Hematopoietic multipotent progenitor cell treated with erythropoietin and hydrocortisone succinate and interleukin-3 and kit ligand, for 4 days (in vitro differentiated cells): Measurements from ENCODE around the gene BCORL1.
A peak's percentile ranks its signal among the peaks of the same experiment; 100 is the strongest.

Experiments used
- DNase-seq: peaks from one replicate; pipeline ENCODE4 v3.0.0-alpha.2; 2015

BCORL1 gene

DNA sequence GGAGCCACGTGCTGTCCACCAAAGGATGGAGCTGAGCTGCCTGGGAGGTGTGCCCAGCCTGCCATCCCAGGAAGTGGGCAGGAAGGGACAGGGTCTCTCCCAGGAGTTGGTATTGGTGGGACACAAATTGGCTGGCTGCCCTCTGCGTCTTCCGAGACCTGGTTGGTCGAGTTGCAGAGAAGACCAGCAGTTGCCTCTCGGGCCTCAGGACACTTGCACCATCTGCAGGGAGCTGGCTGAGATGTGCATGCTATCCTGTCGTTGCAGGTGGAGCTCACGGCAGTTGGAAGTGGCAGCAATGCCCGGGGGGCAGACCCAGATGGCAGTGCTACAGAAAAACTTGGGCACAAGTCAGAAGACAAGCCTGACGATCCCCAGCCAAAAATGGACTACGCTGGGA, 30.2 kb downstream of the BCORL1 start:
- no peak for DNase-seq

DNA sequence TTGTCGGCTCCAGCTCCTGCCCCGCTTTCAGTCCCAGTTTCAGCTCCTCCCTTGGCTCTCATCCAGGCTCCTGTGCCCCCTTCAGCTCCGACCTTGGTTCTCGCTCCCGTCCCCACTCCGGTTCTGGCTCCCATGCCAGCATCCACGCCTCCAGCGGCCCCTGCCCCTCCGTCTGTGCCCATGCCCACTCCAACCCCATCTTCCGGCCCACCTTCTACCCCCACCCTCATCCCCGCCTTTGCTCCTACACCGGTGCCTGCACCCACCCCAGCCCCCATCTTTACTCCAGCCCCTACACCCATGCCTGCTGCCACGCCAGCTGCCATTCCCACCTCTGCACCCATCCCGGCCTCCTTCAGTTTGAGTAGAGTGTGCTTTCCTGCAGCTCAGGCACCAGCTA, 31.2 kb downstream of the BCORL1 start:
- no peak for DNase-seq

DNA sequence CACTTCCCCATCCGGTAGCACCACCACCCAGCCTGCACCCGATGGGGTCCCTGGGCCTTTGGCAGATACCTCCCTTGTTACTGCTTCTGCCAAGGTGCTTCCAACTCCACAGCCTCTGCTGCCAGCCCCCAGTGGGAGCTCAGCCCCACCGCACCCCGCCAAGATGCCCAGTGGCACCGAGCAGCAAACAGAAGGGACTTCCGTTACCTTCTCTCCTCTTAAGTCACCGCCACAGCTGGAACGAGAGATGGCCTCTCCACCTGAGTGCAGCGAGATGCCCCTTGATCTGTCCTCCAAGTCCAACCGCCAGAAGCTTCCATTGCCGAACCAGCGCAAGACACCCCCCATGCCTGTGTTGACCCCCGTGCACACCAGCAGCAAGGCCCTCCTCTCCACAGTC, 31.9 kb downstream of the BCORL1 start:
- DNase-seq: no peak

DNA sequence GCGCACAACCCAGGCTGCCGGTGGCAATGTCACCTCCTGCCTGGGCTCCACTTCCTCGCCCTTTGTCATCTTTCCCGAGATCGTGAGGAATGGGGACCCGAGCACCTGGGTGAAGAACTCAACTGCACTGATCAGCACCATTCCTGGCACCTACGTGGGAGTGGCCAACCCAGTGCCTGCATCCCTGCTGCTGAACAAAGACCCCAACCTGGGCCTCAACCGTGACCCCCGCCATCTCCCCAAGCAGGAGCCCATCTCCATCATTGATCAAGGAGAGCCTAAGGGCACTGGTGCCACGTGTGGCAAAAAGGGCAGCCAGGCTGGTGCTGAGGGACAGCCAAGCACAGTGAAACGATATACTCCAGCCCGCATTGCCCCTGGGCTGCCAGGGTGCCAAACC, 32.3 kb downstream of the BCORL1 start:
- DNase-seq: no peak

DNA sequence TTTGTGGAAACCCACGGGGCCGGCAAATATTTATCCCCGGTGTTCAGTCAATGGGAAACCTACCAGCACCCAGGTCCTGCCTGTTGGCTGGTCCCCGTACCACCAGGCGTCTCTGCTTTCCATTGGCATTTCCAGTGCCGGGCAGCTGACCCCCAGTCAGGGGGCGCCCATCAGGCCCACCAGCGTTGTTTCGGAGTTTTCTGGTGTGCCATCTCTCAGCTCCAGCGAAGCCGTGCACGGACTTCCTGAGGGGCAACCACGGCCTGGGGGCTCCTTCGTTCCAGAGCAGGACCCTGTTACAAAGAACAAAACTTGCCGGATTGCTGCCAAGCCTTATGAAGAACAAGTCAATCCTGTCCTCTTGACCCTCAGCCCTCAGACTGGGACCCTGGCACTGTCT, 32.7 kb downstream of the BCORL1 start:
- DNase-seq: no peak

DNA sequence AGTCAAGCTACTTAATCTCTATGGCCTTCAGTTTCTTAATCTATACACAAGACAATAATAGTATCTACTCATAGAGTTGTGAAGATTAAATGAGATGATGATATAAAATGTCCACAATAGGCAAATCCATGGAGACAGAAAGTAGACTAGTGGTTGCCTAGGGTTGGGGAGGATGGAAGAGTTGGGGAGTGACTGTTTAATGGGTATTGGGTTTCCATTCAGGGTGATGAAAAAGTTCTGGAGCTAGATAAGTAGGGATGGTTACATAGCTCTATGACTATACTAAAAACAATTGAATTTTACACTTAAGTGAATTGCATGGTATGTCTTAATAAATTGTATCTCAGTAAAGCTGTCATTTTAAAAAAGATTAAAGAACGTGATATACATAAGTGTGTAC, 35.7 kb downstream of the BCORL1 start:
- DNase-seq: no peak

DNA sequence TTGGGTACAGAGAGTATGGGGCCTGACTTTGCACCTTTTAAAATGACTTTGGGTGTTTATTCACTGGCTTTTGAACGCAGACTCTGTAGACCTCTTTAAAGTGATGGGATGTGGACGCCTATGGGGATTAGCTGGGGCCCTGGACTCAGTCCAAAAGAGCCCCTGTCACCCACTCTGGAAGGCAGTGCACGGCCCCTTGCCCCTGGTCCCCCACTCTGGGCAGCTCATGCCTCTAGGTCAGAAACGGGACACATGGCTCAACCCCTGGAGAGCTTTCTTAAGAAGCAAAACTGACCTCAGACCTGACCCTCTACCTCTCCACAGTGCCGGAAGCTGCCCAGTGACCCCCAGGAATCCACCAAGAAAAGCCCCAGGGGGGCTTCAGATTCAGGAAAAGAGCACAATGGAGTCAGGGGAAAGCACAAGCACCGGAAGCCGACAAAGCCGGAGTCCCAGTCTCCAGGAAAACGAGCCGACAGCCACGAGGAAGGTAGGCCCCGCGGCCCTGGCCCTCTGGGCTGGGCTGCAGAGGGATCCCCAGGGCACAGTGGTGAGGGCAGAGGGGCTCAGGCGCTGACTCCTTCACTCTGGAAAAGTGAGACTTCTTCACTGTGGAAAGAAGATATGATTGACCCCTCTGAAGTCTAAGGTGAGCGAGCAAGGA, 38.4 kb downstream of the BCORL1 start:
- DNase-seq: no peak

DNA sequence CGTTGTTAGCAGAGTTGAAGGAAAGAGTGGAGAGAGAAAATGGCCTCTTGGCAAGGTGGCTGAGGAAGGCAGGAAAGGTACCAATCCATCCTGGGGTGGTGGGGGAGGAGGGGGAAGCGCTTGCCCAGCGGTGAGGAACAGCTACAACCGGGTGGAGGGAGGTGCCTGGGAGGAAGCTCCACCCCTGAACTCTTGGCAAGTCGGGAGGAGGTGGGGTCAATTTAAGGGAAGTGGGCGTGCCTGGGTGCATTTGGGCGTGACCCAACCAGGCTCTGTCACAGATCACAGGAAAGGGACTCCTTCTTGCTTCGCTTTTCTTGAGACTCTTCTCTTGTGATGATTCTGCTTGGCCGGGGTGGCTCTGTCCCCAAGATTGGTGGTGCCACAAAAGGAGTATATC, 41.7 kb downstream of the BCORL1 start:
- DNase-seq: peak; percentile 93

DNA sequence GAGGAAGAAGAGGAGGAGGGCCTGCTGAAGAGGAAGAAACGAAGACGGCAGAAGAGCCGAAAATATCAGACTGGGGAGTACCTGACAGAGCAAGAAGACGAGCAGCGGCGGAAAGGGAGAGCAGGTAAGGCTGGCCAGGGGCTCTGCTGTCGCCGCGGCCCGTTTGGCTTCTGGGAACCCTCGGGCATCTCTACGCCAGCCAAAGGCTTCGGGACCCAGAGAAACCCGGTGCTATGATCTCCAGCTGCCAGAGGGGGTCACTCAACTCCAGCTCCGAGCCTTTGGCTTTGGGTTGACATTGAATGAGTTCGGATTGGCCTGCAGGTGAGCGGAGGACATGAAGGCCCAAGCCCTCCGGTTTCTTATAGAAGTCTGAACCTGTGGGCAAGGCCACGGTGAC, 42.8 kb downstream of the BCORL1 start:
- no peak for DNase-seq

DNA sequence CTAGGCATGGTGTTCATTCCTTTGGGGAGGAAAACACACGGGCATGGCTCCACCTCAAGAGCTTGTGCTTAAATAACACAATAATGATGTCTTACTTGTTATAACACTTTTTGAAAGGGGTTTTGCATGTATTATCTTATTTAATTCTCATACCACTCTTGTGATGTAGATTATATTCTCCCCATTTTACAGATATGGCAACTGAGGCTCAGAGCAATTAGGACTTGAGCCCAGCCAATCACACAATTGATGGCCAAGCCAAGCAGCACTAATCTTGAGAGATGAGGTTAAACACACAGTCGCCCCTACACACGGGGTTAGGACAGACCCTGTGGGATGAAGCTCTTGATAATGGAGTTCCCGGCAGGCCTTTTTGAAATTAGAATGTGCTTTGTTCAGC, 45.1 kb downstream of the BCORL1 start:
- no peak for DNase-seq

DNA sequence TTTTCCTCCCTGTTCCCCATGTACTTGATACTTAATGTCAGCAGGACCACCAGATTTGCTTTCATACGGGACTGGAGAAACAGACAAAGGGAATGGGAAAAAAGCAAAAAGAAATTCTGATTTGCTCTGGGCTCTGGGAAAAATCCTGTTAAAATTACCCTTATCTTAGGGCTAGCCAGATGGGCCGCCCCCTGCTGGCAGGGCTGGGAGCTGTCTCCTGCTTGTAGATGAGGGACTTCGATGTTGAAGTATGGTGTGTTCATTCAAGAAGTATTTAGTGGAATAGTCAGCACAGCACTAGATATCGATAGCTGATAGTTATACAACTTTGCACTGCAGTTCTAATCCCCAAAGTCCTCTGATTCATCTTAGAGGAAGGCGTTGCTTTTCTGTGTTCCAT, 45.8 kb downstream of the BCORL1 start:
- DNase-seq: peak; percentile 56

DNA sequence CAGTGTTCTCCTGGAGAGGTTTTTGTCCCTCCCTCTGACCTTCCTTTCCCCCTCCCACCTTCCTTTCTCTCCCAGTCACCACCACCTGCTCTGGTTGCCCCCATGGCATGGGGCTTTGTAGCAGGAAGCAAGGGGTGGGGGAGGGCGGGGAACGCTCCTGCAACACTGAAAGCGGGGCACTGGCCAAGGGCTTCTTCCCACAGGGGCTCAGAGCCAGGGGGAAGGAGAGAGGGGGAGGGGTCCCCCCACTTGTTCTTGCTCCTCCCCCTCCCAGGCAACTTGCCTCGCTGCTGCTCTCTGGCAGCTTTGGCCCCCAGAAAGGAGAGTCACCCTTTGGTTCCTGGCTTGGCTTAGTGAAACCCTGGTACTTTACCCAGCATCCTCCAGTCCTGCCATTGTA, 48.4 kb downstream of the BCORL1 start:
- no peak for DNase-seq

DNA sequence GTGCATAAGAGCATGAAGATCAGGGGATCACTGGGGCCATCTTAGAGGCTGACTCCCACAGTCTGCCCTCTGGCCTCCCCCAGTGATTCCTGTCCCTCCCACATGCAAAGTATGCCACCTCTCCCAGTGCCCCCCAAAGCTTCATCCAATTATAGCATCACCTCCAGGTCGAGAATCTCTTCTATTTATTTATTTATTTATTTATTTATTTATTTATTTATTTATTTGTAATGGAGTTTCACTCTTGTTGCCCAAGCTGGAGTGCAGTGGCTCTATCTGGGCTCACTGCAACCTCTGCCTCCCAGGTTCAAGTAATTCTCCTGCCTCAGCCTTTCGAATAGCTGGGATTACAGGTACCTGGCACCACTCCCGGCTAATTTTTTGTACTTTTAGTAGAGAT, 50.1 kb downstream of the BCORL1 start:
- DNase-seq: no peak

DNA sequence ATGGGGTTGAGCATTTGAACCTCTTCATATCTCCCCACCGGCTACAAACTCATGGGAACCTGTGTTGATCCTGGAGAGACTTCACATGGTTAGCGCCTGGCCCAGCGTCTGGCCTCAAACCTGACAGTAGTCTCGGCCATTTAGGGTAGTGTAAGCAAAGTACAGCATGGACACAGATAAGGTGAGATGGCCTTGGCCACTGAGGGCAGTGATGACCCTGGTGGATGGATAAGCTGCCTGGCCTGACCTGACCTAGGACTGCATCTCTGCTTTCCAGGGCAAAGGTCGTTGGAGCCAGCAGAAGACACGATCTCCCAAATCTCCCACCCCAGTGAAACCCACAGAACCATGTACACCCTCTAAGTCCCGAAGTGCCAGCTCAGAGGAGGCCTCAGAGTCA, 51.7 kb downstream of the BCORL1 start:
- DNase-seq: no peak

DNA sequence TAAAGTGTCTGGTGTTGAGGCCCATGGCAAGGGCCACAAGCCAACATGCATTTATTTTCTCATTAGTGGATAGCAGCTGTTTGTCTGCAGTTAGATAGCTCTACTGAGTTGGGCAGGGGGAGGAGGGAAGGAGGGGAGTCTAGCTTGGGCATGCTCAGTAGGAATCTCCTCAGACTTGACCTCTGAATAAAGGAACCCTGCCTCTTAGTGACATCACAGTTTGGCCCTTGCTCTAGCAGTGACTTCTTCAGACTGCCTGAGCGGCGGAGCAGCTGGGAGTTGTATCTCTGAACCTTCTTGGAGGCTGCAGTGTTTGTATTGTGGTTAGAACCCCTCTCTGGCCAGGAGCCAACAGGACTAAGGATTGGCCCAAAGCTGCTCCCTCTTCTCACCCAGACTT, 57.4 kb downstream of the BCORL1 start:
- no peak for DNase-seq

DNA sequence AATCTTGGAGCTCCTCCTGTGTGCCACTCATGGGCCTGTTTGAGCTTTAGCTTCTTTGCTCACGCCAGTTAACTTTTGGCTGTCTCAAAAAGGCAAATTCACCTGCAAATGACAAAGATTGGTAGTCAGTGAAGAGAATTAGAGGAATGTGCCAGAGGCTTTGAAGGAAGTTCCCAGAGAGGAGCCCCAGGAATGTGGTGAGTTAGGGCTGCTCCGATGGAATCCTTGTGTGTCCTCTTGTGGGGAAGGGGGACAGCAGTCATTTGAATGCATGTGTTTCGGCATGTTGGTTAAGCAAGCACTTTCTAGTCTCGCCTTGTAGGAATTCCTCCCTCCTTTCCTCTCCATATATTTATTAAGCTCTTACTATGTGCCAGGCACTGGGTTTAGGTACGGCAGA, 65.0 kb downstream of the BCORL1 start:
- DNase-seq: no peak

DNA sequence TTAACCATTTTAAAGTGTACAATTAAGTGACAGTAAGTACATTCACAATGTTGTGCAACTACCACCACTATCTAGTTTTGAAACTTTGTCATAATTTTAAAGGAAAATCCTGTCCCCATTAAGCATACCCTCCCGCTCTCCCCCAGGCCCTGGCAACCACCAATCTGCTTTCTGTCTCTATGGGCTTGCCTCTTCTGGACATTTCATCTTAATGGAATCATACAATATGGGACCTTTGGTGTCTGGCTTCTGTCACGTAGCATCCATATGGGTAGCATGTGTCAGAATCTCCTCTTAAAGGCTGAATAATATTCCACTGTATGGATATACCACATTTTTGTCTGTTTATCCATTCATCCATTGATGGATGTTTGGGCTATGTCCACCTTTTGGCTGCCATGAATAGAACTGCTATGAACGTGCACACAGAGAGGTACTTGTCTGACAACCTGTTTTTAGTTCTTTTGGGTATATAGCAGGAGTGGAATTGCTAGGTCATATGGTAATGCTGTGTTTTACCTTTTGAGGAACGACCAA, 66.3 kb downstream of the BCORL1 start:
- DNase-seq: no peak

DNA sequence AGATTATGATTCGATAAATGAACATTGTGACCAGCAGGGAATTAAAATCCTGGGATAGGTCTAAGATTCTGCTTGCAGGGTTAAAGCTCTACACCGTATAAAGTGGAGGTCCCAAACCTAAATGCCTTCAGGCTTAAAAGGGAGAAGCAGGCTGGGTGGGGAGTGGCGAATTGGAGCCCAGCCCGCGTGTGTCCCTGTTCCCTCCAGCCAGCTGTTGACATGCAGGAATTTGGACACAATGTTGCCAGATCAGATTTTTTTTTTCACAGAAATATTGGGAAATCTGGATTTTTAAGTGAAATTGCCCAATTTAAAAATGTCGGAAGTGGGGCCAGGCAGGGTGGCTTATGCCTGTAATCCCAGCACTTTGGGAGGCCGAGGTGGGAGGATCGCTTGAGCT, 67.4 kb downstream of the BCORL1 start:
- no peak for DNase-seq

DNA sequence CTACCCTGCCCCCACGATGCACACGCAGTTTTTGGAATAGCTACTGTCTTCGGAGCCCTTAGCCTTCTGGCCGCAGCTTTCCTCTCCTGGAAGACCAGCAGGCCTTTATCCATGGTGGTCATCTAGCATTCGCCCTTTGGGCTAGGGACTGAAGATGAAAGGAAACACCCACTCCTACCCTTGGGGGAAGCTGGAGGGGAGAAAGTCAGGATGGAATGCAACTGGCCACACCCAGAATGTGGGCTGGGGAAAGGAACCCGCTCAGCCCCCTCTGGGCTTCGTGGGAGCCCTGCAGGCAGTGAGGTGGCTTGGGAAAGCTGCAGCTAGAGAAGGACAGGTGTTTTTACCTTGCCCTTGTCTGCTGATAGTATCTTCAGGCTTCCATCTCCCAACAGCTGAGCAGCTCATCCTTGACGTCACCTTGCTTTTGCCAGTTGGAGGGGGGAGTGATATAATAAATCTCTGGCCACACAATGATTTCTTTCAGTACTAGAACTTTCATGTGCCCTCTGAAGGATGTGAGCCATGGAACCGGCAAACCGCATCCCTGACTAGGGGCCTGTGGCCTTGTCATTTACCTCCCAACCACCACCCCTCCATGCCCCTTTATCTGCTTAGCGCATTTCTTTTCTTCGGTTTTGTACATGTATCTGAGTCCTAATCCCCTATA, 68.9 kb downstream of the BCORL1 start:
- DNase-seq: no peak

DNA sequence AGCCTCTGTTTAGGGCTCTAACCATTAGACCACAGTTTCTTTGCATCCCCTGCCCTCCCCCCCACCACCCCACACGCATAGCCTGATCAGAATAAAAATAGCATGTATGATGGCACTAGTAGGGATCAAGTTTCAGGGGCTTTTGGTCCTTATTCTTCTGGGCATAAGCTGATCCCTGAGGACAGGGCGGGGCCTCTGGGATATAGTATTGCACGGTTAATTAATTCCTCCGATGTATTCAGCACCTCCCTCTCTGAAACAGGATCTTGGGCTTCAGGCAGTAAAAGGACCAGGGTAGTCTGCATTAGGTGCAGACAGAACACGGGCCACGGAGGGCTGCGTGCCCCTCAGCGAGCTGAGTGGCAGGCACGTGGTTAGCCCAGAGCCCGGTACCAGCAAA, 70.8 kb downstream of the BCORL1 start:
- no peak for DNase-seq

DNA sequence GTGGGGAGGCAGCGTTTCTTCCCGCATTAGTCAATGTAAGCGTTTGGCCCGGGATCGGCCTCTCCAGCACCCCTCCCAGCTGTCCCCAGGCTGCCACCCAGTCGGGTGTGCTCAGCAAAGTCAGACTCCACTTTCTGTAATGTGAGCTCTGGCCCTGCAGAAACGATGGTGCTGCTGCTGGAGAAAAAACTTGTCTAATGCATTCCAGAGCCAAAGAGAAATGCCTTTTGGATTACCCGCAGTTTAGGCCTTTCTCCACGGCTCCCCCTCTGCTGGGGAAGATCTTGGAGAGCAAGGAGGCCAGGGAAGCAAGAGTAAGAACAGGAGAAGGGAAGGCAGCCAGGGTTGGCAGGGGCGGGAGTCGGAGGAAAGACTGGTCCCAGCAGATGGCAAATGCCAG, 72.7 kb downstream of the BCORL1 start:
- DNase-seq: no peak

DNA sequence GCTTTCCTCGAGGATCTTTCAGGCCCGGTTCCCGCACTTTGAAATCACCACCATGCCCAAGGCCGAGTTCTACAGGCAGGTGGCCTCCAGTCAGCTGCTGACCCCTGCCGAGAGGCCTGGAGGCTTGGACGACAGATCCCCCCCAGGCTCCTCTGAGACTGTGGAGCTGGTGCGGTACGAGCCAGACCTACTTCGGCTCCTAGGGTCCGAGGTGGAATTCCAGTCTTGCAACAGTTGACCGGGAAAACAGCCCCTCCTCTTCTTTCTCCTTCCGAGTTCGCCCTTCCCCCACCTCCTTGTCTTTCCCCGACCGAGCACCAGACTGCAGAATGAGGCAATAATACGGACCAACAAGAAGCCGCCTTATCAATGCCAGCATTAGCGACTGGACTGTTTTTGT, 73.5 kb downstream of the BCORL1 start:
- no peak for DNase-seq

DNA sequence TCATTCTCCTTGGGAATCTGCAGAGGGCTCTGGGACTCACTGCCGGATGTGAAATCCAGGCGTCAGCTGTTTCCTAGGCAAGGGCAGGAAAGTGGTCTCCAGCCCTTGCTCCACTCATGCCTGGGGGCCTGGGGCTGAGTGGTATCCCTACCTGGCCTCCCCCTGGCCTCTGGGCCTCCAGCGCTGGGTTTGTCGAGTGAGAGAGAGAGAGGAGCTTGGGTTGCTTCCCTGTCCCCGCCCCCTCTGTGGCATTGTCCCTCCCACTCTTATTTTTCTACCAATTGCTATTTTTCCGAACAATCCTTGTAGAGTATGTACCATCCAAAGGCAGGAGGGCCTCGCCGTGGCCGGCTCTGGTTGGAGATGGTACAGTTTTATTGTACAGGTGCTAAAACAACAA, 74.8 kb downstream of the BCORL1 start:
- no peak for DNase-seq

DNA sequence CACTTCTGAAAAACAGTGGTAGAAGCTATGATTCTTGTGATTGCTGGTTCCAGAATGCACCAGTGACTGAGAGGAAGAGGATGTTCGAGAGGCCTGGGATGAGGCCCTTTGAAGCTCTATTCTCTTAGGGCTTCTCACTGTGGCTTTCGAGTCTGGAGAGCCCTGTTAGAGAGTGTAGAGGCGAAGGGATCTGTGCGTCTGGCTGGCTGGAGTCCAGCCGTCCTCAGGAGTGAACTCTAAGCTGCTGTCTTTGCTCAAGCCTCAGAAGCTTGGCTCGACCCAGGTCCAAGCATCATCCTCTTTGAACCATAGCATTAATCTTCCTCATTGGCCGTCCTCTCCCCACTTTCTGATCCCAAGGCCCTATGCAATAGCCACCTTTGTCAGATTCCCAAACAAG, 76.2 kb downstream of the BCORL1 start:
- DNase-seq: no peak
